ENCODE data around the gene C18orf32.

C18orf32 gene

GRCh38 chr18:49447810-49448745, 39.0 kb downstream of the C18orf32 start:
- no peak for DNase-seq (ENCODE audit: low spot score)
- TF ChIP-seq CTCF (IDR thresholded peaks at IDR 0.05; ENCODE audit: poor library complexity, severe bottlenecking): peak; percentile 65
- no peak overlapping the region for H3K4me3 ChIP-seq (ENCODE audit: severe bottlenecking)
- no peak overlapping the region for H3K27ac ChIP-seq (ENCODE audit: poor library complexity, severe bottlenecking)
- H3K27me3 ChIP-seq (ENCODE audit: insufficient read depth, poor library complexity, severe bottlenecking): no peaks in the 10 kb centered on the region
- H3K9me3 ChIP-seq (ENCODE audit: severe bottlenecking): peaks cover 14% of the 10 kb centered on the region
- H3K36me3 ChIP-seq (ENCODE audit: low read depth): no peaks in the 10 kb centered on the region; the same call in 1 of the 2 replicates
- ATAC-seq (ENCODE audit: low read depth): peak; percentile 41; the same call in 1 of the 3 replicates
- H3K4me1 ChIP-seq (ENCODE audit: insufficient read depth, poor library complexity, severe bottlenecking): no peaks in the 10 kb centered on the region

- TF ChIP-seq CTCF (IDR thresholded peaks at IDR 0.05; ENCODE audit: poor library complexity, severe bottlenecking): no peak
These were observed 40.6 kb downstream of the C18orf32 start for GRCh38 chr18:49446481-49446880.

GRCh38 chr18:49444581-49444980, 42.5 kb downstream of the C18orf32 start:
- Histone ChIP-seq H3K27me3 (ENCODE audit: insufficient read depth, poor library complexity, severe bottlenecking) (no peaks in the 10 kb centered on the region), H3K4me1 (ENCODE audit: insufficient read depth, poor library complexity, severe bottlenecking) (no peaks in the 10 kb centered on the region), H3K4me3 (ENCODE audit: severe bottlenecking) (no peak overlapping the region), H3K36me3 (ENCODE audit: low read depth) (no peaks in the 10 kb centered on the region), H3K9me3 (ENCODE audit: severe bottlenecking) (peaks cover 9% of the 10 kb centered on the region), H3K27ac (ENCODE audit: poor library complexity, severe bottlenecking) (no peak overlapping the region)
- DNase-seq (ENCODE audit: low spot score): no peak
- ATAC-seq (ENCODE audit: low read depth): no peak
- TF ChIP-seq CTCF (IDR thresholded peaks at IDR 0.05; ENCODE audit: poor library complexity, severe bottlenecking): no peak

More at GRCh38 chr18:49446481-49446880, 40.6 kb downstream of the C18orf32 start:
- ATAC-seq (ENCODE audit: low read depth) (no peak), DNase-seq (ENCODE audit: low spot score) (no peak)
- H3K4me3 ChIP-seq (ENCODE audit: severe bottlenecking): no peak overlapping the region
- H3K4me1 ChIP-seq (ENCODE audit: insufficient read depth, poor library complexity, severe bottlenecking): no peaks in the 10 kb centered on the region
- H3K36me3 ChIP-seq (ENCODE audit: low read depth): no peaks in the 10 kb centered on the region
- no peaks in the 10 kb centered on the region for H3K27me3 ChIP-seq (ENCODE audit: insufficient read depth, poor library complexity, severe bottlenecking)
- H3K27ac ChIP-seq (ENCODE audit: poor library complexity, severe bottlenecking): no peak overlapping the region
- H3K9me3 ChIP-seq (ENCODE audit: severe bottlenecking): peaks cover 14% of the 10 kb centered on the region

GRCh38 chr18:49443837-49444236, 43.2 kb downstream of the C18orf32 start:
- Histone ChIP-seq H3K36me3 (ENCODE audit: low read depth) (no peaks in the 10 kb centered on the region), H3K27me3 (ENCODE audit: insufficient read depth, poor library complexity, severe bottlenecking) (no peaks in the 10 kb centered on the region), H3K4me3 (ENCODE audit: severe bottlenecking) (no peak overlapping the region), H3K9me3 (ENCODE audit: severe bottlenecking) (peaks cover 6% of the 10 kb centered on the region), H3K27ac (ENCODE audit: poor library complexity, severe bottlenecking) (no peak overlapping the region), H3K4me1 (ENCODE audit: insufficient read depth, poor library complexity, severe bottlenecking) (no peaks in the 10 kb centered on the region)
- ATAC-seq (ENCODE audit: low read depth): no peak
- DNase-seq (ENCODE audit: low spot score): no peak
- no peak for TF ChIP-seq CTCF (IDR thresholded peaks at IDR 0.05; ENCODE audit: poor library complexity, severe bottlenecking)
